ENCODE results near the gene THOC6.

THOC6 gene

DNA sequence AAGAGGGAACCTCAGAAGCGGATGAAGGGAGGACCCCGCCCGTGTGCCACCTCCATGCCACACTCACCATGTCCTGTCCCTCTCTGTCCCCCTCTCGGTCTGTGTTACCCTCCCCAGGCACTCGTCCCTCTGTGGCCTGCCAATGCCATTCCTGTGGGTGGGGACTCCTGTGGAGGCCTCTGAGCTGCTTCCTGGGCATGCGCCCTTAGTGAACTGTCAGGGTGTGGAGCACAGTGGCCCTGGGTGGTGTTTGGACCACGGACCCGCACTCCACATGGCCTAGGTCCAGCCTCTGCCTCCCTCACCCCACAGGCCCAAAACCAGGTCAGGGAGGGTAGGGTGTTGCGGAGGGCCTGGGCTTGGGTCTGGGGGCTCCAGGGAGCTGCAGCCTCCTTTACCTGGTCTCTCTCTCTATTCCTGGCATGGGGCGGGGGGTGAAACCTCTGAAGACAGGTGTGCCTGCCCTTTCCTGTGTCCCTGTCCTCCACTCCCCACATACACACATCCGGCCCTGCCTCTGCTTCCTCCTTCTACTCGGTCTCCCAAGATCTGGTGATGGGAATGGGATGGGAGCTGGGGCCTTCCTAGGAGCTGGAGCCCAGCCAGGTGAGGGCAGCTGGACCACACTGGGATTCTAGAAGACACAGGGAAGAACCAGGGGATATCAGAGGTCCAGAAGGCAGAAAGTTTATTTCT, 32.1 kb upstream of the THOC6 start:
- DNase-seq = no peak

DNA sequence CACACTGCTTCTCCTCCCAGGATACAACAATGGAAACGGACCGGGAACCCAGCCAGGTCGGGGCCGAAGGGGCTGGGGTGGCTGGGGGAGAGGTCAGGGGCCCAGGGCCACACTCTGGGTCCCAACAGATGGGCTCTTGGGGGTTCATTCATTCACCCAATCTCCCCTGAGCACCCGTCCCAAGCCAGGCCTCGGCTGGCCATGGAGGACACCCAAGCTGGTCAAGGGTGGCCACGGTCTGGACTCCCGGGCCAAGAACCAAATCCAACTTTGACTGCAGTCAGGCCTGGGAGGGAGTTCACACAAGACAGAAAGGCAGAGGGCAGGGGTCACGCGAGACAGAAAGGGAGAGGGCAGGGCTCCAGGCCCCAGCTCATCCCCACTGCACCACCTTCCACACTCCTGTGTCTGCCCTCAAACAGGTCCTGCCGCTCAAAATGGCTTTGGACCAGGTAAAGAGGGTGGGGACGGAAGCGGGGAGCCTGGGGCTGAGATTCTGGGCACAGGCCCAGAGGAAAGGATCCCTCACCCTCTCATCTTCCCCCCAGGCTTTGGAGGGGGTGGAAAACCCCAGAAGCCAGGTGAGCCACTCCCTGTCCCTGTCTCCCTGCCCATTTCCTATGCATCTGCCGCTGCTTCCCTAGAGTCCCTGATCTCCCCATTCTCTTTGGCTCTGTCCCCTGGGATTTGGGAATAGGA, 31.3 kb upstream of the THOC6 start:
- no peak for DNase-seq

DNA sequence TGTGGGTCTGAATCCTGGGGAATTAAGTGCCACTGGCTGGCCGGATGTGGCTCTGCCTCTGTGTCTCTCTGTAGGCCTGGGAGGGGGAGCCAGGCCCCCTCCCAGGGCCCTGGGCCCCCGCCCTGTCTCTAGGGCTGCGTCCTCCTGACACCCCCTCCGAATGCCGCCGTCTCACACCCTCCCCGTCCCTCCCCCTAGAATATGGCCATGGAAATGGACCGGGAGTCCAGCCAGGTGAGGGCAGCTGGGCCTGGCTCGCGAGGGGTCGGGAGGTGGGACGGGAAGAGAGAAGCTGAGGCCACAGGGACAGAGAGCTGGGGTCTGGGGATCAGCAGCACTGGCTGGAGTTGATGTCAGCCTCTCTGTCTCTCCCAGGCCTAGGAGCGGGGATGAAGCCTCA, 27.5 kb upstream of the THOC6 start:
- no peak for DNase-seq

DNA sequence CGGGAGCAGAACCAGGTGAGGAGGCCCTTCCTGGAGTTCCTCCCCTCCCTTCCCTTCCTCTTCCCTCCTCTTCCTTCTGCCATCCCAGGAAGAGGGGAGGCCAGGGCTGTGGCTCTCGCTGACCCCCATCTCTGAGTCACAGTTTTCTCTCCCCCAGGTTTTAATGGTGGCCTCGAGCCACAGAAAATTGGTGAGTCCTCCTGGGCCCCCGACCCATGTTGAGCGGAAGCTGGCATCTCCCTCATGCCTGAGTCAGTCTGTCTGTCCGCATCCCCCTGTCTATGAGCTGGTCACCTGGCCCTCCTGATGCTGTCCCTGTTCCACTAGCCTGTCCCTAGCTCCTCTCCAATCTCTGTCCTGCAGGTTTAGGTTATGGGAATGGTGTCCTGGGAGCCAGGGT, 23.9 kb upstream of the THOC6 start:
- no peak for DNase-seq

DNA sequence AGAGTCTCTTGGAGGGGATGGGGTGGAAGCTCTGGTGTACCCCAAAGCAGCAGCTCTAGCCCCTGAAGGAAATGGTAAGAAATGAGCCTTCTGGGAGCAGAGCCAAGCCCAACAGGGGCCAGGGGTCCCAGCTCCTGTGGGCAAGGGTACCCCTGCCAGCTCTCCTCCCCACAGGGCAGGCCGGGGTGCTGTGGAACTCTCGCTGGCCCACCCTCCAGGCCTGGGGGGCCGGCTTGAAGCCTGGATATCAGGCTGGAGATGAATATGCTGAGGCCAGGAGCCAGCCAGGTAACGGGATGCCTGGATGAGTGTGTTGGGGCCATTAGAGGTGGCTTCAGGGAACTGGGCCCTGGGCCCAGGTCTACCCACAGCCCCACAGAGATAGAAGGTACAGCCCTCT, 23.3 kb upstream of the THOC6 start:
- no peak for DNase-seq

DNA sequence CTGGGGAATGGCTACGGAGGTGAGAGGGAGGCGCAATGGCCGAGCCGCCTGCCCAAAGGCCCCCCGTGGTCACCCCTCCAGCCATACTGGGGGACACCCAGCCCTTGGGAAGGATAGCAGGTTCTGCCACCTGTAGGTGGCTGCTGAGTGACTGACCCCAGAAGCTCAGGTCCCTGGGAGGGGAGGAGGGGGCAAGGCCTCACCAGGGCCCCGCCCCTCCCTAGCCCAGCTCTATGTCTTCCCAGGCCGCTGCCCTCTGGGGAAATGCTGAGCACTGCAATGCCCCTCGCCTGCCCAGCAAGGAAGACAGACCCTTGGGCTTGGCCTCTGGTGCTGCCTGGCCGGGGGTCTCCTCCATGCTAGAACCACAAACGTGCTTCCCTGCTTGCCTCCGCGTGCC, 22.5 kb upstream of the THOC6 start:
- no peak for DNase-seq

DNA sequence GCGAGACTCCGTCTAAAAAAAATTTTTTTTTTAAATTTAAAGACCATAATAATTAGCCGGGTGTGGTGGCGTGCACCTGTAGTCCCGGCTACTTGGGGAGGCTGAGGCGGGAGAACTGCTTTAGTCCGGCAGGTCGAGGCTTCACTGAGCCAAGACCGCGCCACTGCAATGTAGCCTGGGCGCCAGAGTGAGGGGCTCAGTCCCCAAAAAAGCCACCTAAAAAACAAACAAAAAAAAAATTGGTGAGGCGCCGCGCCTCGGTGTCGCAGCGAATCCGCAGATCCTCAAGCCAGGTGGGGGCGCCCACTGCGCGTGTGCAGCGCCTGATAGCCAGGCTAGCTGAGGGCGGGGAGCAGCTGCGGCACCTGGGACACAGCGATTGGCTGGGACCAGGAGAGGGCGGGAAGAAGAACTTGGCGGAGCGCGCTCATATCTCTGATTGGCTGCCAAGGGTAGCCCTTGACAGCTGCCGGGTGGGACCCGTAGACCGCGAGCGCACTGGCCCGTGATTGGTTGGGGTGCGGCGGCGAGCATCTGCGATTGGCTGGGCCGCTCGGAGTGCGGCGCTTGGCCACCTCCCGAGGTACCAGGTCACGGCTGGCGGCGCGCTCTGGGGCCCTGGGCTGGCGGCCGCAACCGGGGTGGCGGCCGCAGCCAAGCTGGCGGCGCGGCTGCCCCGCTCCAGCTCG, 20.1 kb upstream of the THOC6 start:
- peak; percentile 98 for DNase-seq

DNA sequence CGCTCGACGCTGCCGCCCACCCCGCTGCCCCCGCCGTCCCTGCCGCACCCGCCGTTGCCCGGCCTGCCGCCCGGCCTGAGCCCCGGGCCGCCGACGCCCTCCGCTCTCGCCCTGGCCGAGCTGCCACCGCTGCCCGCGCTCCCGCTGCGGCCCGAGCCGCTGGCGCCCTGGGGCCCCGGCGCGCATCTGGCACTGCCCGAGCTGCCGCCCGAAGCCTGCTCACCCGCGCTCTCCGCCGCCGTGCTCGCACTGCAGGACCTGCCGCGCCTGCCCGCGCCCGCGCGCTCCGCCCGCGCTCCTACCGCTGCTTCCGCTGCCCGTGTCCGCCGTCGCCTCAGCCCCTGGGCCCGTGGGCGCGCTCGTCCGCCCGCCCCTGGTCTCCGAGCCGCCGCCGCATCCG, 19.5 kb upstream of the THOC6 start:
- DNase-seq = no peak

DNA sequence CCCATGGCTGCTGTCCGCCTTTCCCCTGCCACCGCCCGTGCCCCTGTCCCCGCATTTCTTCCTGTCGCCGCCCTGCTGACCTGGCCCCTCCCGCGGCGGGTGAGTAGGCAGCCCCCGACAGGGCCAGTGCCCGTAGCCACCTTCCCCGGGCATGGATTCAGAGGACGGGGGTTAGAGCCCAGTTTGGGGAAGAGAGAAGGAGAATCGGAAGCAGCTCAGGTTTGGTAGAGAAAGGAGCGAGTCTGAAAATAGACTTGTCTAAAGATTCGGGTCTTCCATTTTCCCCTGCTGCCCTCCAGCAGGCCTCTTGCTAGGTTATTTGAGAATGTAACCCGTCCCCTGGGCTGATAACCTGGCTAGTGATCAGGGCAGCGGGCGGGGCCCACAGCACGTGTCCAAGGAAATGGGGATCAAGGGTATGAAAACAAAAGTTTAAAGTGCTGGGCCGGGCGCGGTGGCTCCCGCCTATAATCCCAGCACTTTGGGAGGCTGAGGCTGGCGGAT, 19.0 kb upstream of the THOC6 start:
- DNase-seq = no peak

DNA sequence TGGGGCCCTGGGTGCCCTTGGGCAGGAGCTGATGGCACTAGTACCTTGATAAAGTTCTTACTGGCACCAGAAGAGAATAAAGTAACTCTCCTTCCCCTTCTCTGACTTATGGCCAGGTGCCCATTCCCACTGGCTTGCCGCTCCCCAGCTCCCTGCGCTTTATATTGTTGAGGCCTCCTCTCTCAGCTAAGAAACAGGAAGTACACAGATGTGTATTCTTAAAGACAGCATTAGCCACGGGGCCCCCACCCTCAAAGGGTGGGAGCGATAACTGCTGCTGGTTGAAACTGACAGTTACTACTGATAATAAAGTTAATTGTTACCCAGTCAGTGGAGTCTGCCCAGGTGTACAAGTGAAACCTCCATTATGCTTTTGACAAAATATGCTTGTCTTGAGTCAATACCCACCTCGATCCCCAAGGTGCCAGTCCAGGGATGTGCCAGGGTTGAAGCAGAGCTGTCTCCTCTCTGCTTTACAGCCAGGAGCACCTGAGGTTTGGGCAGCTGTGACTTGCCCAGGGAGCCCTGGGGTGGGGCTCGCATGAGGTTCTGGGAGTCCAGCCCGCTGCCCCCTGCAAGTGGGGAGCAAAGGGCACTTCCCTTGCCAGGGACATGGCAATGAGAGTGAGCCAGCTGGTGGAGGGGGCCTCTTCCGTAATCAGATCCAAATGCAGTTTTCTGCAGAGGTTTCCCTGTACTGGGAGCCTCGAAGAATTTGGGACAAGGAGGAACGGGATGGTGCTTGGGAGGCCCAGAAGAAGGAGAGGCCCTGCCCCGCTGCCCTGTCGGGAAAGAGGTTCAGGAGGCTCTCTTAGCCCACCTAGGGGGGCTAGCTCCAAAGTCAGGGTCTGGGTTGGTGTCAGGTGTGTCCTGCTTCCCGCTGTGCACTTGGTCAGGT, 16.5 kb upstream of the THOC6 start:
- no peak for DNase-seq

DNA sequence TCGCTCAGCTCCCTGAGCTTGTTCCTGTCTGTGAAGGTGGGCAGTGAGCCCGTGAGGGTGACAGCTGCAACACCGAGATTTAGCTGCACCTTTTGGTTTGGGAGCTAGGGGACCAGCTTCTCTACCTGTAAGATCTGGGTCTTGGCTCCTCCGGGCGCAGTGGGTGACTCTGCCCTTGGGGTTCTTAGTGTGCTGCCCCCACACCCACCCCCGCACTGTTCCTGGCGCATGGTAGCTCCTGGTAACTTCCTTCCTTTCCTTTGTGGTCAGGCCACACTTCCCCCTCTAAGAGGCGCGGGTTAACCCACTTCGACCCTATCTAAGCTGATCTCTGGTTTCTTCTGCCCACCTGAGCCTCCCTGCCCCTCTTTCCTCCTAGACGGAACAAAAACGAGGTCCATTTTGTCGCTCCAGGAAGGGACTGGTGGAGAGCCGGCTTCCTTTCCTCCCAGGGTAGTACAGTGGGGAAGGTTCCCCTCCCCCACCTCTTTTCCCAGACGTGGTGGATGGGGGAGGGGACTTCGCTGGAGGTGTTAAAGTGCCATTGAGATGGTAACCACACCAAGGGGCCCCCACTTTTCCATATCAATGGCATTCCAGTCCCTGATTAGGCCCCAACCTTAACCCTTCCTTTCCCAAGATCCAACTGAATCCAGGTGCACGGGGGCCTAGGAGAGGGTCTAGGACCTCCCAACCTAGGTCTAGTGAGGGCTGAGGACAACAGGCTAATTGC, 15.7 kb upstream of the THOC6 start:
- DNase-seq = no peak

DNA sequence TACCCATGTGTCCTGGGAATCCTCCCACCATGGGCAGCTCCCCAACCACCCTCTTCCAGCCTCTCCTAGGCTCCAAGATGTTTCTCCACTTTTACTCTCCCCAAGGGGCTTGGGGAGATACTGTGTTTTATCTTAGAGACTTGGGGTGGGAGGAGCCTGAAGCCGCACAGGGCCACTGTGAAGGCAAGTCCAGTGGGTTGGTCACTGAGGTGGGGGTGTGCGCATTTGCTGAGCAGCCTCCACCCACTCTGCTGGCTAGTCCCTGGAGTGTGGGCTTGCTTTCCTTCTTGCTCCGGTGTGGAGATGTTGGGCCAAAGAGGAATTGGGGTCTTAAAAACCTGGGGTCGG, 15.2 kb upstream of the THOC6 start:
- DNase-seq = no peak

DNA sequence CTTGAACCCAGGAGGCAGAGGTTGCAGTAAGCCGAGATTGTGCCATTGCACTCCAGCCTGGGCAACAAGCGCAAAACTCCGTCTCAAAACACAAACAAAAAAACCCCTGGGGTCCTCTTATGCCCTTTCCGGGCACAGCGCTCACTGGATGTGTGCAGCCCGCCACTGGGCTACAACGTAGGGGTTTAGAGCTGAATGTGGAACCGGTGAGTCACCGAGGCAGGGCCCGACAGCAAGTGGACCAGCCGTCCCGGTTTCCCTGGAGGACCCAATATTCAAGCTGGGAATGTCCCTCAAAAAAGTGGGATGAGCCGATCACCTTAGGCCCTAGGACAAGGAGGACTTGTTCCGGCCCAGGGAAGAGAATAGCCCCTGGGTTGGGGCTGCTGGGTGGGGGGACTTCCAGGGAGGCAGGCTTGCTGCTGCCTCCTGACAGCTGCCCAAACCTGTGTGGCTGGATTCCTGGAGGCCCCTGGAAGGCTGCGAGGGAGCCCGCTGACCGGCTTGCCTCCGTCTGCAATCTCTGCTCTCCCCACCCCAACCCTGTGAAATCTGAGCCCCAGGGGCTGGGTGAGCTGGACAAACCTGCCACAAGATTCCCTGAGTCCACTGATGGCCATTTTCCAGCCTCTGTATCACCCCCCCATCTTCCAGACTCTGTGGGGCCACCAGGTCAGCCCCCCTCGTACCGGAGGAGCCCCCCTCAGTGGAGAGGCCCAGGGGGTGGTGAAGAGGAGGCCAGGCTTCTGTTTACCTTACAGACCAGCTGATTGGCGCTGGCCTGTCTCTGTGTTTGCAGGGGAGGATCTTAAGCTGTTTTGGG, 14.1 kb upstream of the THOC6 start:
- DNase-seq = no peak

DNA sequence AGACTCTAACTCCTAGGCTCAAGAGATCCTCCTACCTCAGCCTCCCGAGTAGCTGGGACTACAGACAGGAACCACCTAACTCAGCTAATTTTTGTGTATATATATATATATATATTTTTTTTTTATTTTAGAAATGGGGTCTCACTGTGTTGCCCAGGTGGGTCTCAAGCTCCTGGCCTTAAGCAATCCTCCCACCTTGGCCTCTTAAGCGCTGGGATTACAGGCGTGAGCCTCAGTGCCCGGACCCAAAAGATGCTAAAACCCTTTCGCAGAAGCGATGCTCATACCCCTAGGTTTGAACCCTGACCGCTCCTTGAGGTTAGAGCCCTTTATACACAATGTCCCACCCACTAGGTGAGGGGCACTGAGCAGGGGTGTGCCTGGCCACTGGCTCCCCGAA, 13.3 kb upstream of the THOC6 start:
- no peak for DNase-seq

DNA sequence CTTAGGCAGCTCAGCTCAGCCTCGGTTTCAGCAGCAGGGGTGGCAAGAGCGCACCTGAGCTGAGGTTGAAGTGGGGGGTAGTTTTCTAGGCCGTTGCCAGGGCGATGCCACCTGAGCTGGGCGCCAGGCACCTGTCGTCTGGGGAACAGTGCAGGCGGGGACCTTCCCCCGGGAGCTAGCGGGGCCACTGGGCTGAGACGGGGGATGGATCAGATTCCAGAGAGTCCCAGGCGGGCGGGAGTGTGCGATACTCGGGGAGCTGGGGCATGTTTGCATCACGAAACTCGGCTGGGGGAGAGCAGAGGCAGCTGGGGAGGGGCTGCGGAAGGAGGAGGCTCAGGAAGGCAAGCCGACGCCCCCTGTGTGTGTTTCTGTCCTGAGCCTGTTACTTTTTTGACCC, 11.6 kb upstream of the THOC6 start:
- DNase-seq = no peak

DNA sequence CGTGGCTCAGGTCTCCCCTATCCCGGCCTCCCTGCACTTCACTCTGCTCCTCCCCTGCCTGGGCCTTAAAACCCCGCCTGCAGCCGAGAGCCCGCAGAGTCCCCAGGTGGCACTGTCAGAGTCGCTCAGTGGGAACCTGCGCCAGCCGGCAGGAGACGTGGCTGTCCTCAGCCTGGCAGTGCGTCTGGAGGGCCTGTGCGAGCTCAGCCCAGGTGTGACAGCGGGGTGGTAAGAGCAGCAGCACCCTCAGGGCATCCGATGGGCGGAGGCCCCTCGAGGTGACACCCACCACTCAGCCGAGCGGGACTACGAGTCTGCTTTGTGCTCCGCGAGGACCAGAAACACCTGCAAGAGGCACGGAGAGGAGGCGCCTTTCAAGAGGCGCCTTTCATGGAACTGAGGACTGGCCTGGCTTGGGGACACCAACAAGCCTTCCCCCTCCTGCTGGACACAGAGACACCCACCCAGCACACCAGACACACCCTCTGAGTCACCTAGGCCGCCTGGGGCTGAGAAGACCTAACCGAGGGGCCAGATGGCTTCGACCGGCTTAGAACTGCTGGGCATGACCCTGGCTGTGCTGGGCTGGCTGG, 10.9 kb upstream of the THOC6 start, which contains the start of gene CLDN9:
TSS of gene CLDN9 (plus strand) at position 96 of the 593 bp plus-strand sequence. CDS start at position 536, 440 bp downstream.
- no peak for DNase-seq

DNA sequence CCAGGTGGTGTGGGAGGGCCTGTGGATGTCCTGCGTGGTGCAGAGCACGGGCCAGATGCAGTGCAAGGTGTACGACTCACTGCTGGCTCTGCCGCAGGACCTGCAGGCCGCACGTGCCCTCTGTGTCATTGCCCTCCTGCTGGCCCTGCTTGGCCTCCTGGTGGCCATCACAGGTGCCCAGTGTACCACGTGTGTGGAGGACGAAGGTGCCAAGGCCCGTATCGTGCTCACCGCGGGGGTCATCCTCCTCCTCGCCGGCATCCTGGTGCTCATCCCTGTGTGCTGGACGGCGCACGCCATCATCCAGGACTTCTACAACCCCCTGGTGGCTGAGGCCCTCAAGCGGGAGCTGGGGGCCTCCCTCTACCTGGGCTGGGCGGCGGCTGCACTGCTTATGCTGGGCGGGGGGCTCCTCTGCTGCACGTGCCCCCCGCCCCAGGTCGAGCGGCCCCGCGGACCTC, 10.3 kb upstream of the THOC6 start:
- DNase-seq = no peak

DNA sequence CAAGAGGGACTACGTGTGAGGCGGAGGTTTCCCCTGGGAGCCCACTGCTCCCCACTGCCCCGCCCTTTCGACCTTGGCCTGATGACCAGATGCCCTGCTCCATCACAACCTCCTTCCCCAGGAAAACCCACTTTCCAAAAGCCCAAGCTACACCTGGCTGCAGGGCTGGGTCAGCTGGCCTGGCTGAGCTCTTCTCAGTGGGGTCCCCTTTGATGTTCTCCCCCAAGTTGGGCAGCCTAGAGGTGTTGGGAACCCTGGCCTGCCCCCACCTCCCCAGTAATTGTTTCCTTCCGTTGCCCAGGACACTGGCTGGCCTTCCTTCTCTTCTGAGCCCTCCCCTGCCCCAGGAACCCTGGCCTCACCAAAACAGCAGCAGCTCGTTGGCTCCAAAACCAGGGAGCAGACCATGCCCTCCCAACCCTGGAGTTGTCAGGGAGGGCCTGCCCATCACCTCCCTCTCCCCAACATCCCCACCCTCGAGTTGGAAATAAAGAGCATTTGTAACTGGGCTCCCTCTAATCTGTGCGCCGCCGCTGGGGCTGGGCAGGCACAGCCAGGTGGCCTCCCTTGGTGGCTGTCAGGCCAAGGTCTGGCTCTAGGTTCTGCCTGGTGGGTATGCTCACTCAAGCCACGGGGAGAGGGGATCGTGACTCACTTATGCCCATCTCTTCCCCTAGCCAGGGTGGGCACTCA, 9.7 kb upstream of the THOC6 start:
- no peak for DNase-seq

DNA sequence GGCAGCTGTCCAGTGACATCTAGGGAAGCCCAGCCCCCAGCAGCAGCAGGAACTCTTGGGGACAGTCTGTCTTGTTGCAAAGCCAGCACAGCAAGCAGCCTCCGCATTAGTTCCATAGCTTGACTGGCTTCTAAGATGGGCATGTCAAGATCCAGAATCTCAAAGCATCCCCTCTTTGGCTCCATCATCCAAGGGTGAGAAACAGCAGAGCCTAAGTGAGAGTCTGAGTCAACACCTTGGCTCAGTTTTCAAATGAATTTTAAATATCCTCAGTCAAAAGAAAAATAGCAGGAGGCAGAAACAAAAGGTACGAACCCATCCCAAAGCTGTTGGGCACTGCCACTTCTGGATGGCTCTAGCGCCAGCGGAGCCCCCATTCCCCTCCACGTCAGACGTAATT, 8.9 kb upstream of the THOC6 start:
- DNase-seq = no peak
